NCI-H226 (cell line): ENCODE results near the gene LDB1.

Experiments used
- DNase-seq: peaks from one replicate; pipeline ENCODE4 v3.0.0-alpha.2; 2015

Gene LDB1

GRCh38 chr10:102135956-102136526, 15.9 kb upstream of the LDB1 start:
- no peak for DNase-seq

GRCh38 chr10:102134416-102134815, 14.2 kb upstream of the LDB1 start:
- no peak for DNase-seq

GRCh38 chr10:102133373-102134195, 13.4 kb upstream of the LDB1 start:
- DNase-seq: peak; percentile 85

- DNase-seq: peak; percentile 98
Observed at GRCh38 chr10:102132563-102133372, 12.6 kb upstream of the LDB1 start, which contains the start of gene PPRC1. Gene PPRC1 (plus strand): TSS chr10:102133040. CDS start chr10:102133069, 29 bp downstream.

GRCh38 chr10:102132193-102132562, 12.0 kb upstream of the LDB1 start:
- DNase-seq: no peak

- no peak for DNase-seq
Observed at GRCh38 chr10:102131286-102132170, 11.4 kb upstream of the LDB1 start.

- DNase-seq: no peak
Observed at GRCh38 chr10:102123223-102123622, 3.1 kb upstream of the LDB1 start.

- DNase-seq: no peak
Observed at GRCh38 chr10:102122450-102122849, 2.3 kb upstream of the LDB1 start.

- DNase-seq: no peak
Observed at GRCh38 chr10:102121739-102122372, 1.7 kb upstream of the LDB1 start.

GRCh38 chr10:102120991-102121738, 997 bp upstream of the LDB1 start:
- peak; percentile 59 for DNase-seq

GRCh38 chr10:102119417-102120141, 589 bp downstream of the LDB1 start:
- DNase-seq: peak; percentile 66

- DNase-seq: no peak
Observed at GRCh38 chr10:102118867-102119266, 1.3 kb downstream of the LDB1 start.

GRCh38 chr10:102117391-102118159, 2.6 kb downstream of the LDB1 start:
- peak; percentile 44 for DNase-seq

- no peak for DNase-seq
Observed at GRCh38 chr10:102116656-102117055, 3.5 kb downstream of the LDB1 start.

GRCh38 chr10:102115775-102116174, 4.4 kb downstream of the LDB1 start:
- no peak for DNase-seq

GRCh38 chr10:102114861-102115618, 5.1 kb downstream of the LDB1 start:
- DNase-seq: peak; percentile 87

- no peak for DNase-seq
Observed at GRCh38 chr10:102113956-102114857, 6.0 kb downstream of the LDB1 start.
